ENCODE data around the gene SERAC1.

Gene SERAC1

DNA sequence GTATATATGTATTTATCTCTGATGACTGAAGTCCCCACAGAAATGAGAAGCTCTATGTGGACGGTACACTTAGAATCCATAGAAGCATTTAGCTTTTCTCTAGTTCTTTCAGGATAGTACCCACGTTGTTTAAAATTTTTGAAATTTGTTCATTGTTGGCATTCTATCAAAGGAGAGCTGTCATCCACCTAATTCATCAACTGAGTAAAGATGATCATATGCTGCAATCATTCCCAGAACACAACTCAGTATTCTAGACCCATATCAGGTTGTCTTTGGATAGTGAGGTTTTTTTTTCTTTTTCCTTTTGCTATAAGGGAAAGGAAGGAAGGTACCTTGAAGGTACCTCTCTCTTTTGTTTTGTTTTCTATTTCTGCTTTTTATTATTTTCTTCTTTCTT, 9.3 kb downstream of the SERAC1 start:
- Histone ChIP-seq H3K9me3 (ENCODE audit: control insufficient read depth, low read length) (no peaks in the 10 kb centered on the region), H3K36me3 (ENCODE audit: control insufficient read depth, insufficient read depth, low read length) (no peaks in the 10 kb centered on the region), H3K4me1 (no peaks in the 10 kb centered on the region), H3K27ac (no peak overlapping the region), H3K79me2 (no peaks in the 10 kb centered on the region), H3K9ac (no peak overlapping the region), H3K4me3 (ENCODE audit: low read depth, low read length) (no peak overlapping the region), H2AFZ (no peak overlapping the region), H3K27me3 (ENCODE audit: control insufficient read depth, insufficient read depth, low read length) (no peaks in the 10 kb centered on the region), H3K4me2 (ENCODE audit: low read length) (no peak overlapping the region)
- TF ChIP-seq, protein P1, sequence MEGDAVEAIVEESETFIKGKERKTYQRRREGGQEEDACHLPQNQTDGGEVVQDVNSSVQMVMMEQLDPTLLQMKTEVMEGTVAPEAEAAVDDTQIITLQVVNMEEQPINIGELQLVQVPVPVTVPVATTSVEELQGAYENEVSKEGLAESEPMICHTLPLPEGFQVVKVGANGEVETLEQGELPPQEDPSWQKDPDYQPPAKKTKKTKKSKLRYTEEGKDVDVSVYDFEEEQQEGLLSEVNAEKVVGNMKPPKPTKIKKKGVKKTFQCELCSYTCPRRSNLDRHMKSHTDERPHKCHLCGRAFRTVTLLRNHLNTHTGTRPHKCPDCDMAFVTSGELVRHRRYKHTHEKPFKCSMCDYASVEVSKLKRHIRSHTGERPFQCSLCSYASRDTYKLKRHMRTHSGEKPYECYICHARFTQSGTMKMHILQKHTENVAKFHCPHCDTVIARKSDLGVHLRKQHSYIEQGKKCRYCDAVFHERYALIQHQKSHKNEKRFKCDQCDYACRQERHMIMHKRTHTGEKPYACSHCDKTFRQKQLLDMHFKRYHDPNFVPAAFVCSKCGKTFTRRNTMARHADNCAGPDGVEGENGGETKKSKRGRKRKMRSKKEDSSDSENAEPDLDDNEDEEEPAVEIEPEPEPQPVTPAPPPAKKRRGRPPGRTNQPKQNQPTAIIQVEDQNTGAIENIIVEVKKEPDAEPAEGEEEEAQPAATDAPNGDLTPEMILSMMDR (IDR thresholded peaks at IDR 0.05) = no peak

DNA sequence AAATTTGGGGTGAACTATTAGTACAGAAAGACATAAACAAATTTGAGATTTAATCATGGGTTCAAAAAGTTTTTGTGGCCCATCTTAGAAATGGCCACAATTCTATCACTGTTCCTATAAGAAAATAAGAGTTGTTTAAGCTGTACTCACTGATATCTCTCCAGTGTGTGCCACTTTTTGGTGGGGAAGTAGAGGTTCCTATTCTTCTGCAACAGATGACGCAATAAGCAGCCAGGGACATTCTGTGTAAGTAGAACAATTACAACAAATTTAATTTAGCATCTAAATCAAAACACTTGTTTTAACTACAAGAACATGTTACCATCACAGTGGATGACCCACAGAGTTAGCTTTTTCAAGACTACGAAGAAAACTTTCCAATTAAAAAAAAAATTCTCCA, 9.9 kb downstream of the SERAC1 start:
- Histone ChIP-seq H3K9me3 (ENCODE audit: control insufficient read depth, low read length) (no peaks in the 10 kb centered on the region), H3K4me3 (ENCODE audit: low read depth, low read length) (no peak overlapping the region), H3K4me1 (no peaks in the 10 kb centered on the region), H3K27ac (no peak overlapping the region), H3K27me3 (ENCODE audit: control insufficient read depth, insufficient read depth, low read length) (no peaks in the 10 kb centered on the region), H3K36me3 (ENCODE audit: control insufficient read depth, insufficient read depth, low read length) (no peaks in the 10 kb centered on the region), H3K4me2 (ENCODE audit: low read length) (no peak overlapping the region), H3K9ac (no peak overlapping the region), H3K79me2 (no peaks in the 10 kb centered on the region), H2AFZ (no peak overlapping the region)
- TF ChIP-seq, protein P1 (IDR thresholded peaks at IDR 0.05) = no peak

DNA sequence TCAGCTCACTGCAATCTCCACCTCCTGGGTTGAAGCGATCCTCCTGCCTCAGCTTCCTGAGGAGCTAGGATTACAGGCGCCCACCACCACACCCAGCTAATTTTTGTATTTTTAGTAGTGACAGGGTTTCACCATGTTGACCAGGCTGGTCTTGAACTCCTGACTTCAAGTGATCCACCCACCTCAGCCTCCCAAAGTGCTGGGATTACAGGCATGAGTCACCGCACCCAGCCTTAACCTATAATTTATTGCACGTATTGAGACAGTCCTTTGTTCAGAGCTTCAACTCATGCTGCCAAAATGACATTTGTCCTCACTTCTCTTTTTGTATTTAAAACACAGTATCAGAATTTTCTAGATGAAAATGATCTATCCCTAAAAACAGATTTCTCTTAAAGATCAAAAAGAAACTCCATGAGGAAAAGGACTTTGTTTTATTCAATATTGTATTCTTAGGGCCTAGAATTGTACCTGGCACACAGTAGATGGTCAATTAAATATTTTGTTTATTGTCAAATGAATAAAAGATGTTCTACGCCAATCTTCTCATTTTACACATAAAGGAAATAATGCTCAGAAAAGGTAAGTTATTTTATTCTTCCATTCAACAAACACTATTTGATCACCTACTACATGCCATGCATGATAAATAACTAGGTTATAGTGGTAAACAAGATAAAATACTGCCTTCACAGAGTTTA, 10.8 kb downstream of the SERAC1 start:
- Histone ChIP-seq H3K4me3 (ENCODE audit: low read depth, low read length) (no peak overlapping the region), H3K36me3 (ENCODE audit: control insufficient read depth, insufficient read depth, low read length) (no peaks in the 10 kb centered on the region), H2AFZ (no peak overlapping the region), H3K9ac (no peak overlapping the region), H3K27ac (no peak overlapping the region), H3K4me1 (no peaks in the 10 kb centered on the region), H3K79me2 (no peaks in the 10 kb centered on the region), H3K27me3 (ENCODE audit: control insufficient read depth, insufficient read depth, low read length) (no peaks in the 10 kb centered on the region), H3K4me2 (ENCODE audit: low read length) (no peak overlapping the region), H3K9me3 (ENCODE audit: control insufficient read depth, low read length) (no peaks in the 10 kb centered on the region)
- TF ChIP-seq, protein P1 (IDR thresholded peaks at IDR 0.05) = no peak

DNA sequence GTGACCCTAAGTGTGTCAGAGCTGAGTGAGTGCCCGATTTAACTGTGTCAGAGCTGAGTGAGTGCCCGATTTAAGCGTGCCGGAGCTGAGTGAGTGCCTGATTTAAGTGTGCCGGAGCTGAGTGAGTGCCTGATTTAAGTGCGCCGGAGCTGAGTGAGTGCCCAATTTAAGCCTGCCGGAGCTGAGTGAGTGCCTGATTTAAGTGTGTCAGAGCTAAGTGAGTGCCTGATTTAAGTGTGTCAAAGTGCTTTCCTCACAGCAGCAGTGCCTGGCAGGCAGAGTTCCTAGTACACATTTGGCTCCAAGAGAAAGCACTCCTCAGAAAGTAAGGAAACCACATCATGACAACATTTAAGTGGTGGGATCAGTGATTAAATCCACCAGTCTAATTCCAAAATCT, 13.2 kb downstream of the SERAC1 start:
- H3K4me3 ChIP-seq (ENCODE audit: low read depth, low read length) = no peak overlapping the region
- H3K27ac ChIP-seq = no peak overlapping the region
- no peaks in the 10 kb centered on the region for H3K27me3 ChIP-seq (ENCODE audit: control insufficient read depth, insufficient read depth, low read length)
- TF ChIP-seq, protein P1 (IDR thresholded peaks at IDR 0.05) = no peak
- no peaks in the 10 kb centered on the region for H3K4me1 ChIP-seq
- H3K36me3 ChIP-seq (ENCODE audit: control insufficient read depth, insufficient read depth, low read length) = no peaks in the 10 kb centered on the region
- no peaks in the 10 kb centered on the region for H3K9me3 ChIP-seq (ENCODE audit: control insufficient read depth, low read length)
- H3K9ac ChIP-seq = no peak overlapping the region
- H2AFZ ChIP-seq = no peak overlapping the region
- H3K79me2 ChIP-seq = no peaks in the 10 kb centered on the region
- no peak overlapping the region for H3K4me2 ChIP-seq (ENCODE audit: low read length)

DNA sequence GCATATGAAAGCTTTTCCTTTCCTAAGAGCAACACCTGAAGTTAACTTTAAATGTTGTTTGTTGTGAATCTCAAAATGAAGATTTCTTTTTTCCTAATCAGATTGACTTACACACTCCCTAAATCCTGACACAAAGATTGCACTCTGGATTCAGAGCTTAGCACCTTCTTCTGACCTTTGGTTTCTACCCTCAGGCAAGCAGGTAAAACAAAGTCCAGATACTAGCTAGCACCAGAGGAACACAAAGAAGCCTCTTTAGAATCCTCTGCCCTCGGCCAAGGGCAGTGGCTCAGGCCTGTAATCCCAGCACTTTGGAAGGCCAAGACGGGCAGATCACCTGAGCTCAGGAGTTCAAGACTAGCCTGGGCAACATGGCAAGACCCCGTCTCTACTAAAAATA, 14.5 kb downstream of the SERAC1 start:
- Histone ChIP-seq H3K27ac (no peak overlapping the region), H3K4me3 (ENCODE audit: low read depth, low read length) (no peak overlapping the region), H3K9me3 (ENCODE audit: control insufficient read depth, low read length) (no peaks in the 10 kb centered on the region), H3K4me2 (ENCODE audit: low read length) (no peak overlapping the region), H2AFZ (no peak overlapping the region), H3K4me1 (no peaks in the 10 kb centered on the region), H3K9ac (no peak overlapping the region), H3K27me3 (ENCODE audit: control insufficient read depth, insufficient read depth, low read length) (no peaks in the 10 kb centered on the region), H3K79me2 (no peaks in the 10 kb centered on the region), H3K36me3 (ENCODE audit: control insufficient read depth, insufficient read depth, low read length) (no peaks in the 10 kb centered on the region)
- TF ChIP-seq, protein P1 (IDR thresholded peaks at IDR 0.05) = no peak
